ENCODE results near the gene MAZ.

GRCh38 chr16:29826342-29826695 is 20.0 kb downstream of the MAZ start:
- no peak for TF ChIP-seq REST (IDR thresholded peaks at IDR 0.05)
- no peak for TF ChIP-seq SP1 (IDR thresholded peaks at IDR 0.05)
- no peak for TF ChIP-seq RAD21 (IDR thresholded peaks at IDR 0.05)
- TF ChIP-seq CTCF (IDR thresholded peaks at IDR 0.05; ENCODE audit: low read depth, low read length, missing input control), result no peak
- TF ChIP-seq TAF1 (conservative IDR thresholded peaks at IDR 0.05), result no peak
